ENCODE measurements around the gene ELAPOR1. TPM values are rescaled to one million over a fixed set of nuclear protein-coding genes. Genes with fewer than 3 reads are reported as not detected.
"Not testable (repeated sequence)": the region's sequence is repeated elsewhere in the genome, so short reads cannot be mapped to it uniquely, and the experiment has no call there.

ELAPOR1 gene
- total RNA-seq, 2 donors from 2014 or later, result 0.11 to 0.12 TPM

DNA sequence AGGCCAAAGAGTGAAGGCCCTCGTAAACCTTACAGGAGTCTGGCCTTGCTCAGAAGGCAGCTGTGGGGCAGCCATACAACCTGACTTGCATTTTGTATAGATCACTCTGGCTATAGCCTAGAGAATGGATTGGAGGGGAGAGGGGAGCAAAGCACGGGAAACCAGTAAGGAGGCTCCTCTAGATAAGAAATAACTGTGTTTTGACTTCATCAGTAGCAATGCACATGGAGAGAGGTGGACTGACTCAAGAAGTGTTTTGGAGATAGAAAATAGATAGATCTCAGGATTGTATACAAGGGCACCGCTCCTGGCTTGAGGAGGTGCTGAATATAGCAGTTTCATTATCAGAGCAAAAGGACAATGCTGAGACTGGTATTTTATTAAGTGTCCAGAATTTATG lies 26.5 kb downstream of the ELAPOR1 start:
- Histone ChIP-seq H3K9me3 (no peaks in the 10 kb centered on the region), H3K27me3 (no peaks in the 10 kb centered on the region), H3K36me3 (no peaks in the 10 kb centered on the region), H3K4me1 (no peaks in the 10 kb centered on the region), H3K4me3 (no peak overlapping the region), H3K27ac (no peak overlapping the region)
- no peak for DNase-seq (ENCODE audit: low spot score)
- TF ChIP-seq, protein P1, sequence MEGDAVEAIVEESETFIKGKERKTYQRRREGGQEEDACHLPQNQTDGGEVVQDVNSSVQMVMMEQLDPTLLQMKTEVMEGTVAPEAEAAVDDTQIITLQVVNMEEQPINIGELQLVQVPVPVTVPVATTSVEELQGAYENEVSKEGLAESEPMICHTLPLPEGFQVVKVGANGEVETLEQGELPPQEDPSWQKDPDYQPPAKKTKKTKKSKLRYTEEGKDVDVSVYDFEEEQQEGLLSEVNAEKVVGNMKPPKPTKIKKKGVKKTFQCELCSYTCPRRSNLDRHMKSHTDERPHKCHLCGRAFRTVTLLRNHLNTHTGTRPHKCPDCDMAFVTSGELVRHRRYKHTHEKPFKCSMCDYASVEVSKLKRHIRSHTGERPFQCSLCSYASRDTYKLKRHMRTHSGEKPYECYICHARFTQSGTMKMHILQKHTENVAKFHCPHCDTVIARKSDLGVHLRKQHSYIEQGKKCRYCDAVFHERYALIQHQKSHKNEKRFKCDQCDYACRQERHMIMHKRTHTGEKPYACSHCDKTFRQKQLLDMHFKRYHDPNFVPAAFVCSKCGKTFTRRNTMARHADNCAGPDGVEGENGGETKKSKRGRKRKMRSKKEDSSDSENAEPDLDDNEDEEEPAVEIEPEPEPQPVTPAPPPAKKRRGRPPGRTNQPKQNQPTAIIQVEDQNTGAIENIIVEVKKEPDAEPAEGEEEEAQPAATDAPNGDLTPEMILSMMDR (IDR thresholded peaks at IDR 0.05), result no peak

DNA sequence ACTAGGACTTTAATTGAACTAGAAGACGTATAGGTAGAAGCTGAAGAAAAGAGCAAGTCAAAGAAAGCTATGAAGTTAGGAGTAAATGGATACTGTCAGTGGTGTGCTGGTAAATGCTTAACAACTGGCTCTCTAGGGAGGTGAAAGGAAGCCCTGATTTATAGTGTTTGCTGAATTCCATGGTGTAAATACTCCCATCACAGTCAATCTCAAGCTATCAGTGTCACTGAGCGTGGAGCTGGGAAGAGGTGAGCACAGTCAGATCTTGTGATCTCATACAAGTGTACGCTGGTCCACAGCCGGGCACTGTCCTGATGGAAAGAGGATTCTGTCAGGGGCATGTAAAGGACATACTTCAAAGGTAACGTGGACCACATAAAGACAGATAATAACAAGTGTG lies 28.3 kb downstream of the ELAPOR1 start:
- Histone ChIP-seq H3K9me3 (no peaks in the 10 kb centered on the region), H3K27me3 (no peaks in the 10 kb centered on the region), H3K4me1 (no peaks in the 10 kb centered on the region), H3K27ac (no peak overlapping the region), H3K4me3 (no peak overlapping the region), H3K36me3 (no peaks in the 10 kb centered on the region)
- no peak for DNase-seq (ENCODE audit: low spot score)
- TF ChIP-seq, protein P1 (IDR thresholded peaks at IDR 0.05), result no peak

DNA sequence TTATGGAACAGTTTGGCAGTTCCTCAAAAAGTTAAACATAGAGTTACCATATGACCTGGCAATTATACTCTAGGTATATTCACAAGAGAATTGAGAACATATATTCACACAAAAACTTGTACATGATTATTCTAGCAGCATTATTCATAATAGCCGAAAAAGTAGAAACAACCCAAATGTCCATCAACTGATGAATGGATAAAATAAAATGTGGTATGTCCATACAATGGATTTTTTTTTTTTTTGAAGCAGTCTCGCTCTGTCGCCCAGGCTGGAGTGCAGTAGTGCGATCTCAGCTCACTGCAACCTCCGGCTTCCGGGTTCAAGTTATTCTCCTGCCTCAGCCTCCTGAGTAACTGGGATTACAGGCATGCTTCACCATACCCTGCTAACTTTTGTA lies 28.8 kb downstream of the ELAPOR1 start:
- not testable (repeated sequence) for H3K27me3 ChIP-seq; H3K9me3 ChIP-seq; H3K36me3 ChIP-seq; H3K4me3 ChIP-seq; DNase-seq (ENCODE audit: low spot score); H3K27ac ChIP-seq; H3K4me1 ChIP-seq

DNA sequence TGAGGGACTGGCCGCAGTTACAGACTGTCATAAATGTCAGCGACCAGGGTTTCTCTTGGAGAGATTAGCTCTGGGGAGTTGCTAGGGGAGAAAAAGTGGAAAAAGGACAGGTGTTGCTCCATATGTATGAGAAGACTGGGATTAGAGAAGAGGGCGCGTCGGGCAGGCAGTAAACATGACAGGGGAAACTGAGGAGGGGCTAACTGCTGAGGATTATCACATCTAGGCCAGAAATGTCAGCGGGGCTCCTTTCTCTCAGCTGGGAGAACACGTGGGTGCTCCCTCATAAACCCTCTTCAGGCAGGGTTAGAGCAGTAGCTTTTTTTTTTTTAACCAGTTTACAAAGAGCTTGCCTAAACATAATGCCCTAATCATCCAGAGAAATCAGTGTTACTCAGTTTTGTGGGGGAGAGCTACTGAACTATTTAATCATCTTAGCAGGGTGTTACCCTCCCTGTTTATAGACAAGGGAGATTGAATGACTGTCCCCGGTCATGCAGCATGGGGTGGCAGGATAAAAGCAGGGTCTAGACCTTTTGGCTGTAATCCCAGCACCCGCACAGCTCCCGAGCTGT lies 35.2 kb downstream of the ELAPOR1 start:
- no peaks in the 10 kb centered on the region for H3K9me3 ChIP-seq
- H3K27ac ChIP-seq, result peak overlapping the region in 1 of 2 donors; percentile 62
- peaks cover 0 to 23% of the 10 kb centered on the region in 2 donors for H3K4me1 ChIP-seq
- no peaks in the 10 kb centered on the region for H3K27me3 ChIP-seq
- no peaks in the 10 kb centered on the region for H3K36me3 ChIP-seq
- TF ChIP-seq, protein P1 (IDR thresholded peaks at IDR 0.05), result no peak
- no peak for DNase-seq (ENCODE audit: low spot score)
- H3K4me3 ChIP-seq, result no peak overlapping the region

DNA sequence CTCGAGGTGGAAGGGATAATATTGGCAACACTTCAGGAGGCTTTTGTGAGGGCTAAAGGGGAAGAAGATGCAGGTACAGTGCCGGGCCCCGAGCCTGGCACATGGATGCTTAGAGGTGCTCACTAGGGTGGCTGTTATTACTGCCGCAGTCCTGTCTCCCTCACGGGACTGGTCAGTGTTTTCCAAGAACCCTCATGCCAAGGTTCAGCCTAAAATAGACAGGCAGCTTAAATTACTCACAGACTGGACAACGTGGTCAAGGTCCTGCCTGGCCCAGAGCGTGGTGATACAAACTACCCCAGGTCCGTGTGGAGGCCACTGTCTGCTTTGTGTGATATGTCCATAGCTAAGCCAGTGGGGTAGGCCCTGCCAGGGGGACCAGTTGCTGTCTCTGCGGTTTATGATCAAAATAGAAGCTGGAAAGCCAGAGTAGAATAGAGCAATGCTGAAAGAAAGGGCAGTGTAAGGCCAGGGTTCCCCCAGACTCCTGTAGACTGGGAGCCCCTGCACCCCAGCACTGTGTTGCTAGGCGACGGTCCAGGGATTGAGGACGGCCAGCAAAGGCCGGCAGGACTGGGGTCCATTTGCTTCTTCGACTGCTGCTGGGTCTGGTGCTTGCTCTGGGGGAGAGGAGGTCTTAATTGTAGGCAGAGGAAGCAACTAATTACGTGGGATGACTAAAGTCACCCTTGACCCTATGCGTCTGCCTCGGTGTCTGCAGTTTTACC lies 36.1 kb downstream of the ELAPOR1 start:
- Histone ChIP-seq H3K27ac (peak overlapping the region; percentile 40 to 62), H3K9me3 (no peaks in the 10 kb centered on the region), H3K27me3 (no peaks in the 10 kb centered on the region), H3K4me1 (peaks cover 0 to 23% of the 10 kb centered on the region in 2 donors), H3K4me3 (no peak overlapping the region), H3K36me3 (no peaks in the 10 kb centered on the region)
- TF ChIP-seq, protein P1 (IDR thresholded peaks at IDR 0.05), result no peak
- no peak for DNase-seq (ENCODE audit: low spot score)

DNA sequence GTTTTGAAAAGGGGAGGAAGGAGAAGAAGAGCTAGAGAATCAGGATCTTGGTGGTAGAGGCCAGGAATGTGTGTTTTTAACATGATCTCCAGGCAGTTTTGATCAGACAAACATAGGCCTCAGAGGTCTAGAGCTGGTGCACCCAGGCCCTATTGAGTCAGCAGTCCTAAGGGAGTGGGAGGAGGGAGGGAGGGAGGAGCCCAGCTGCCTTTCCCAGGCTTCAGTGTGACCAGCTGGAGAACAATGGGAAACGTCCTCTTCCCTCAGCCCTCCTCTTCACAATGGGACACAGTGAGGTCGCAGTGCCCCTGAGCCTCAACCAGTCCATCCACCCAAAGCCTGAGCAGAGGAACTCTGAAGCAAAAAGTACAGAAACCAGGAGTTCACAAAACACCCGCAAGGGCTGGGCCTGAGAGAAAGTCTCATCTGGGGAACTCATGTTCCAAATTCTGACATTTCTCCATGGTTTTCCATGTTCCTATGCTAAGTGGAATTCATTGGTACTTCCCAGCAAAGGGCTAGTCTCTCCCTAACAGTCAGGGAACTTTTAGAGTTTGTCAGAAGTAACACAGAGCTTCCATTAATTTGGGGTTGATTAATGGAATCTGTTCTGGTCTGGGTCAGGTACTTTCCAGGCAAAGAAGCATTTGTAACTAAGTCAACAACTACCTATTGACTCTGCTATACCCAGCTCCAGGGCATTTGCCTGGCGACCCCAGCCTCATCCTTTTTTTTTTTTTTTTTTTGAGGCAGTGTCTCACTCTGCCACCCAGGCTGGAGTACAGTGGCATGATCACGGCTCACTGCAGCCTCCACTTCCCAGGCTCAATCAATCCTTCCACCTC lies 37.5 kb downstream of the ELAPOR1 start:
- TF ChIP-seq, protein P1 (IDR thresholded peaks at IDR 0.05), result no peak
- Histone ChIP-seq H3K9me3 (no peaks in the 10 kb centered on the region), H3K4me1 (peaks cover 0 to 23% of the 10 kb centered on the region in 2 donors), H3K36me3 (no peaks in the 10 kb centered on the region), H3K27ac (peak overlapping the region; percentile 40), H3K27me3 (no peaks in the 10 kb centered on the region), H3K4me3 (no peak overlapping the region)
- DNase-seq (ENCODE audit: low spot score), result no peak
